Neural cell (in vitro differentiated cells): ENCODE results near the gene RTL3. TPM values are rescaled to one million over a fixed set of nuclear protein-coding genes. Genes with fewer than 3 reads are reported as not detected.

Experiments
- H2AFZ ChIP-seq: fragments of 200-600, 300-800 bp; sonication (generic), shearing (Covaris generic); 2 replicates; pipeline ENCODE4 v1.6.0; 2014; ENCODE audit warnings: low read depth, mild to moderate bottlenecking, antibody characterized with exemption, low read length, moderate library complexity
- H3F3A ChIP-seq: fragments of 200-600 bp; shearing (Covaris generic); 2 replicates; pipeline ENCODE4 v1.6.1; 2016; ENCODE audit warnings: mild to moderate bottlenecking, moderate library complexity, mixed read lengths, antibody characterized with exemption, low read length; ENCODE audit not compliant: insufficient read depth, poor library complexity, severe bottlenecking
- H3K27ac ChIP-seq: fragments of 200-600, 300-800 bp; sonication (generic), shearing (Covaris generic); 2 replicates; pipeline ENCODE4 v1.5.1; 2014; ENCODE audit warnings: mild to moderate bottlenecking, low read length, moderate library complexity
- H3K27me3 ChIP-seq: fragments of 300-800, 200-600 bp; sonication (generic), shearing (Covaris generic); 2 replicates; pipeline ENCODE4 v1.6.0; 2014; ENCODE audit warnings: mild to moderate bottlenecking, low read depth, low read length, moderate library complexity; ENCODE audit not compliant: insufficient read depth
- H3K36me3 ChIP-seq: fragments of 300-800, 200-600 bp; sonication (generic), shearing (Covaris generic); 2 replicates; pipeline ENCODE4 v1.5.1; 2014; ENCODE audit warnings: mild to moderate bottlenecking, antibody characterized with exemption, low read length, moderate library complexity; ENCODE audit not compliant: insufficient read depth
- H3K4me2 ChIP-seq: fragments of 300-800, 200-600 bp; sonication (generic), shearing (Covaris generic); 2 replicates; pipeline ENCODE4 v1.6.0; 2014; ENCODE audit warnings: mild to moderate bottlenecking, low read length
- H3K4me3 ChIP-seq: fragments of 300-800, 200-600 bp; sonication (generic), shearing (Covaris generic); 2 replicates; pipeline ENCODE4 v1.5.1; 2014; ENCODE audit warnings: mild to moderate bottlenecking, low read length, moderate library complexity
- H3K79me2 ChIP-seq: fragments of 200-600 bp; shearing (Covaris generic); replicated peaks from 2 replicates; pipeline ENCODE4 v1.6.0; 2014; ENCODE audit warnings: mild to moderate bottlenecking, low read length, moderate library complexity; ENCODE audit not compliant: insufficient read depth
- H3K9ac ChIP-seq: fragments of 300-800, 200-600 bp; sonication (generic), shearing (Covaris generic); 2 replicates; pipeline ENCODE4 v1.6.1; 2016; ENCODE audit warnings: mild to moderate bottlenecking, low read length, mixed read lengths
- H3K9me2 ChIP-seq: fragments of 200-600 bp; shearing (Covaris generic); 2 replicates; pipeline ENCODE4 v1.6.1; 2016; ENCODE audit warnings: mild to moderate bottlenecking, low read length, mixed read lengths; ENCODE audit not compliant: insufficient read depth
- H3K9me3 ChIP-seq: fragments of 200-600, 300-800 bp; sonication (generic), shearing (Covaris generic); 2 replicates; pipeline ENCODE4 v1.6.1; 2016; ENCODE audit warnings: mild to moderate bottlenecking, mixed run types, low read length, moderate library complexity, mixed read lengths
- H4K20me1 ChIP-seq: fragments of 200-600 bp; shearing (Covaris generic); 2 replicates; pipeline ENCODE4 v1.6.1; 2016; ENCODE audit warnings: mild to moderate bottlenecking, mixed run types; ENCODE audit not compliant: insufficient read depth
- CTCF ChIP-seq: fragments of 450-650 bp; IDR thresholded peaks from 2 replicates; pipeline ENCODE4 v1.5.1; 2014; ENCODE audit warnings: antibody characterized with exemption, mild to moderate bottlenecking, moderate library complexity; ENCODE audit not compliant: poor library complexity, severe bottlenecking
- EP300 ChIP-seq: fragments of 450-650 bp; conservative IDR thresholded peaks from 2 replicates; pipeline ENCODE4 v1.6.1; 2014; ENCODE audit warnings: antibody characterized with exemption, mild to moderate bottlenecking, moderate library complexity; ENCODE audit not compliant: poor library complexity, severe bottlenecking
- EZH2 ChIP-seq: fragments of 200-600, 300-800 bp; shearing (Covaris generic), sonication (generic); IDR thresholded peaks from 2 replicates; pipeline ENCODE4 v1.6.1; 2014; ENCODE audit warnings: antibody characterized with exemption, low read length, borderline replicate concordance, mild to moderate bottlenecking; ENCODE audit not compliant: insufficient read depth, poor library complexity, severe bottlenecking
- MXI1 ChIP-seq: fragments of 450-650 bp; conservative IDR thresholded peaks from 2 replicates; pipeline ENCODE4 v1.6.1; 2014; ENCODE audit warnings: antibody characterized with exemption, mild to moderate bottlenecking; ENCODE audit not compliant: poor library complexity, severe bottlenecking
- POLR2AphosphoS5 ChIP-seq: IDR thresholded peaks from 2 replicates; pipeline ENCODE4 v1.6.1; 2012
- RAD21 ChIP-seq: fragments of 450-650 bp; conservative IDR thresholded peaks from 2 replicates; pipeline ENCODE4 v1.6.1; 2014; ENCODE audit warnings: antibody characterized with exemption, mild to moderate bottlenecking, moderate library complexity
- REST ChIP-seq: IDR thresholded peaks from 2 replicates; pipeline ENCODE4 v1.6.1; 2012; ENCODE audit warnings: borderline replicate concordance
- SMC3 ChIP-seq: fragments of 450-650 bp; conservative IDR thresholded peaks from 2 replicates; pipeline ENCODE4 v1.6.1; 2014; ENCODE audit warnings: antibody characterized with exemption, mild to moderate bottlenecking, moderate library complexity; ENCODE audit not compliant: poor library complexity
- TAF1 ChIP-seq: IDR thresholded peaks from 2 replicates; pipeline ENCODE4 v1.6.1; 2012; ENCODE audit warnings: low read depth
- polyA plus RNA-seq: library from polyadenylated mRNA; depleted of rRNA; stranded (reverse); fragments of >200 nt; gene quantifications from 2 replicates; pipeline ENCODE4 v1.2.3, GENCODE V29; 2014

RTL3 gene
- polyA plus RNA-seq, 1 donor from 2014 or later: not detected

- TF ChIP-seq POLR2AphosphoS5 (no peak), REST (no peak), EZH2 (no peak), RAD21 (no peak), EP300 (no peak), MXI1 (no peak), CTCF (no peak), TAF1 (no peak), SMC3 (no peak)
- Histone ChIP-seq H3K79me2 (no peaks in the 10 kb centered on the region), H3K4me3 (no peak overlapping the region), H3K9ac (no peak overlapping the region), H3K36me3 (no peaks in the 10 kb centered on the region), H3K9me2 (no peaks in the 10 kb centered on the region), H4K20me1 (no peaks in the 10 kb centered on the region), H3F3A (no peaks in the 10 kb centered on the region), H3K9me3 (no peaks in the 10 kb centered on the region), H3K27me3 (no peaks in the 10 kb centered on the region), H3K4me2 (no peak overlapping the region), H3K27ac (no peak overlapping the region), H2AFZ (no peak overlapping the region)
Measured at GRCh38 chrX:78622831-78623230, 36.3 kb downstream of the RTL3 start.

DNA sequence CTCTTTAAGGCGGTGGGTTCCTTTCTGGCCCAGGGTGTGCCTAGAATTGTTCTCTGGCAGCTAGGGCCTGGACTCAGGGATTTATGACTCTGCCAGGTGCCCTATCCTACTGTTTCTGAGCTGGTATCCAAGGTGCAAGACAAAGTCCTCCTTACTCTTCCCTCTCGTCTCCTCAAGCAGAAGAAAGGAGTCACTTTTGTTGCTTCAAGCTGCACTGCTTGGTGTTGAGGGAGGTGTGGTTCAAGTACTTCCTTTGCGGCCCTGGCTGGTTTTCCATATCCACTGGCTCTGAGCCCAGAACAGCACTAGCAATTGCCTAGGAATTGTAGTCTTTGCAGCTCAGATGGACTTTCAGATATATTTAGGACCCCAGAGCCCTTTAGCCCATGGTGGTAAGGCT is 39.3 kb downstream of the RTL3 start:
- Histone ChIP-seq H3K4me3 (no peak overlapping the region), H3K9me3 (no peaks in the 10 kb centered on the region), H3F3A (no peaks in the 10 kb centered on the region), H3K27ac (no peak overlapping the region), H3K79me2 (no peaks in the 10 kb centered on the region), H3K27me3 (no peaks in the 10 kb centered on the region), H3K4me2 (no peak overlapping the region), H4K20me1 (no peaks in the 10 kb centered on the region), H3K36me3 (no peaks in the 10 kb centered on the region), H3K9ac (no peak overlapping the region), H2AFZ (no peak overlapping the region), H3K9me2 (no peaks in the 10 kb centered on the region)
- no peak for TF ChIP-seq TAF1
- no peak for TF ChIP-seq SMC3
- no peak for TF ChIP-seq REST
- no peak for TF ChIP-seq POLR2AphosphoS5
- no peak for TF ChIP-seq MXI1
- no peak for TF ChIP-seq EP300
- TF ChIP-seq EZH2: no peak
- no peak for TF ChIP-seq CTCF
- TF ChIP-seq RAD21: no peak
